Mammary epithelial cell (primary cell): Measurements from ENCODE around the gene ADGRB3.

Experiments used
- CTCF ChIP-seq, 2 donors: IDR thresholded peaks in 1 of 2; conservative IDR thresholded peaks in 1 of 2; 2 replicates each; pipeline ENCODE4 v1.5.1; 2011 to 2012; ENCODE audit warnings: inconsistent platforms in 2 of 2, low read length in 2 of 2, mild to moderate bottlenecking in 2 of 2, control low read depth in 1 of 2, low read depth in 1 of 2; ENCODE audit not compliant: insufficient read depth in 1 of 2; ENCODE audit errors: extremely low read depth in 1 of 2
- EZH2 ChIP-seq: IDR thresholded peaks from 2 replicates; pipeline ENCODE4 v1.6.1; 2012; ENCODE audit warnings: low read length, inconsistent platforms, borderline replicate concordance

- no peak for TF ChIP-seq CTCF (conservative IDR thresholded peaks at IDR 0.05 in 1 of 2, IDR thresholded peaks at IDR 0.05 in 1 of 2; ENCODE audit: extremely low read depth in 1 of 2, insufficient read depth in 1 of 2, low read depth in 1 of 2, low read length in 2 of 2)
- TF ChIP-seq EZH2 = no peak
Observed at GRCh38 chr6:68701159-68701558, 66.1 kb downstream of the ADGRB3 start.
